GM12891 (cell line): ENCODE data around the gene IRF5.

Experiments used
- DNase-seq: peaks from one replicate; pipeline ENCODE4 v3.0.0; 2011; ENCODE audit warnings: low spot score; ENCODE audit not compliant: insufficient read length
- FAIRE-seq: peaks from 2 replicates; lab custom pipeline; 2011; peaks lifted over from hg19 to GRCh38; lab: Jason Lieb, UNC
- PAX5 ChIP-seq: IDR thresholded peaks from 2 replicates; pipeline ENCODE4 v1.6.1; 2011; ENCODE audit warnings: low read length, moderate library complexity, mild to moderate bottlenecking; ENCODE audit not compliant: insufficient read depth, severe bottlenecking
- POLR2A ChIP-seq: IDR thresholded peaks from 2 replicates; pipeline ENCODE4 v1.6.1; 2011; ENCODE audit warnings: low read depth, low read length, control low read depth
- POLR2AphosphoS5 ChIP-seq: IDR thresholded peaks from 2 replicates; pipeline ENCODE4 v1.6.1; 2011; ENCODE audit warnings: low read depth, low read length, control low read depth
- POU2F2 ChIP-seq: IDR thresholded peaks from 2 replicates; pipeline ENCODE4 v1.6.1; 2011; ENCODE audit warnings: low read depth, mild to moderate bottlenecking, control low read depth, low read length, moderate library complexity
- SPI1 ChIP-seq: IDR thresholded peaks from 2 replicates; pipeline ENCODE4 v1.6.1; 2011; ENCODE audit warnings: low read depth, low read length, control low read depth
- TAF1 ChIP-seq: IDR thresholded peaks from 2 replicates; pipeline ENCODE4 v1.6.1; 2011; ENCODE audit warnings: low read depth, low read length, control low read depth

IRF5 gene

GRCh38 chr7:128954830-128955802 lies 17.4 kb downstream of the IRF5 start:
- TF ChIP-seq PAX5 (no peak), POU2F2 (no peak), SPI1 (peak; percentile 85)
- DNase-seq, result no peak
- FAIRE-seq, result peak; percentile 78

- DNase-seq (no peak), FAIRE-seq (no peak)
- TF ChIP-seq PAX5 (no peak), POU2F2 (no peak), TAF1 (no peak), SPI1 (no peak), POLR2A (no peak), POLR2AphosphoS5 (no peak)
Measured at GRCh38 chr7:128955981-128956380, 18.3 kb downstream of the IRF5 start.

- no peak for TF ChIP-seq TAF1
- TF ChIP-seq PAX5, result no peak
- TF ChIP-seq POLR2A, result no peak
- TF ChIP-seq SPI1, result no peak
- no peak for TF ChIP-seq POU2F2
- TF ChIP-seq POLR2AphosphoS5, result no peak
- DNase-seq, result no peak
- FAIRE-seq, result peak; percentile 47
Measured at GRCh38 chr7:128959296-128959695, 21.6 kb downstream of the IRF5 start.

GRCh38 chr7:128961030-128961659 lies 23.4 kb downstream of the IRF5 start:
- FAIRE-seq, result peak; percentile 9
- TF ChIP-seq PAX5 (no peak), POLR2A (no peak), POU2F2 (no peak), POLR2AphosphoS5 (no peak), TAF1 (no peak), SPI1 (no peak)
- no peak for DNase-seq

GRCh38 chr7:128962899-128963298 lies 25.2 kb downstream of the IRF5 start:
- no peak for DNase-seq
- no peak for FAIRE-seq
- no peak for TF ChIP-seq PAX5
- TF ChIP-seq POLR2AphosphoS5, result 0 out of 2 replicates have a peak, but pooled peaks have one; percentile 3
- TF ChIP-seq POU2F2, result no peak

GRCh38 chr7:128963327-128963757 lies 25.6 kb downstream of the IRF5 start:
- no peak for TF ChIP-seq POLR2A
- peak; percentile 49; the same call in 1 of the 2 replicates for TF ChIP-seq POU2F2
- 0 out of 2 replicates have a peak, but pooled peaks have one; percentile 22 for TF ChIP-seq POLR2AphosphoS5
- TF ChIP-seq SPI1, result no peak
- TF ChIP-seq PAX5, result no peak
- TF ChIP-seq TAF1, result peak; percentile 50; the same call in 1 of the 2 replicates
- no peak for DNase-seq
- peak; percentile 90 for FAIRE-seq

GRCh38 chr7:128968624-128969023 lies 30.9 kb downstream of the IRF5 start:
- no peak for DNase-seq

GRCh38 chr7:128974241-128974934 lies 36.7 kb downstream of the IRF5 start:
- no peak for TF ChIP-seq PAX5
- no peak for TF ChIP-seq SPI1
- no peak for TF ChIP-seq POLR2A
- no peak for TF ChIP-seq POLR2AphosphoS5
- TF ChIP-seq TAF1, result no peak
- TF ChIP-seq POU2F2, result no peak

More at GRCh38 chr7:128968624-128969023, 30.9 kb downstream of the IRF5 start:
- no peak for FAIRE-seq
- TF ChIP-seq POLR2AphosphoS5, result no peak
- TF ChIP-seq POU2F2, result no peak
- TF ChIP-seq SPI1, result no peak
- TF ChIP-seq PAX5, result no peak
- TF ChIP-seq TAF1, result no peak
- TF ChIP-seq POLR2A, result no peak

GRCh38 chr7:128982105-128982504 lies 44.4 kb downstream of the IRF5 start:
- no peak for DNase-seq
- TF ChIP-seq POU2F2 (no peak), SPI1 (no peak), POLR2AphosphoS5 (no peak), PAX5 (no peak), POLR2A (no peak), TAF1 (no peak)
- no peak for FAIRE-seq

More at GRCh38 chr7:128974241-128974934, 36.7 kb downstream of the IRF5 start:
- FAIRE-seq (no peak), DNase-seq (no peak)
